GM19395 (cell line): ENCODE results near the gene SCRT2.
"Not testable (repeated sequence)": the region's sequence is repeated elsewhere in the genome, so short reads cannot be mapped to it uniquely, and the experiment has no call there.

Experiments used
- ATAC-seq: cut with Tn5 transposase; IDR thresholded peaks from one replicate; pipeline ENCODE4 v1.9.1; 2021; ENCODE audit warnings: mild to moderate bottlenecking, moderate library complexity; ENCODE audit not compliant: unreplicated experiment

The SCRT2 gene

GRCh38 chr20:701401-702129 lies 26.0 kb upstream of the SCRT2 start:
- no peak for ATAC-seq

GRCh38 chr20:699811-700338 lies 24.3 kb upstream of the SCRT2 start:
- no peak for ATAC-seq

DNA sequence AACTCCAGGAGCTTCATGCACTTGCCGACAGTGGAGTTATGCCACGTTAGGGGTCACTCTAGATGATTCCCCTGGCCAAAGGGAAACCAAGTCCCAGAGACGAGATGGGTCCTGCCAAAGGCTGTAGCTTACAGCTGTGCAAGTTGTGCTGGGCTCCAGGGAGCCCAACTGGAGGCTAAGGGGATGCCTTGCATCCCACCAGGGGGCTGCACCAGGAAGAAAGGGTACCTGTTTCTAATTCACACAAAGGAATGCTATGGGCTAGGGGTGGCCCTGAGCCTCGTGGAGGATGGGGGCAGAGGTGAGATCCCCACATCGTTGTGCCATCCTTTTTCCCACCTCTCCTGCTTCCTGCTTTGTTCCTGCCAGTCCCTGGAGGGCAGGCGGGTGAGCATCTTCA lies 23.7 kb upstream of the SCRT2 start:
- no peak for ATAC-seq

DNA sequence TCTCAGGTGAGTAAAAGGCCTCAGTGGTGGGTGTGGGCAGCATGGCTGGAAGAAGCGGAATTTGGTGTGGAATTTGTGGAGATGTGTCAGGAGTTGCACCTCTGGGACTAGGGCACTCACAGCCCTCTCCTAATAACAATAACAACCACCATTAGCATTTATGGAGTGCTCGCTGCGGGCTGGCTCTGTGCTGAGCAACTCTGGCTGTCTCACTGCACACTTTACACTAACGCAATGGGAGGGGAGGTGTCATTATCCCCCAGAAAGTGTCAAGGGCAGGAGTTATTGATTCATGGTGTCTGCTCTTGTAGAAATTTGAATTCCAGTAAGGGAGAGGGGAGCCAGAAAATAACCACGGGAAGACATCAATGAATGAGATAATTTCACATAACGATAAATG lies 22.7 kb upstream of the SCRT2 start:
- no peak for ATAC-seq

DNA sequence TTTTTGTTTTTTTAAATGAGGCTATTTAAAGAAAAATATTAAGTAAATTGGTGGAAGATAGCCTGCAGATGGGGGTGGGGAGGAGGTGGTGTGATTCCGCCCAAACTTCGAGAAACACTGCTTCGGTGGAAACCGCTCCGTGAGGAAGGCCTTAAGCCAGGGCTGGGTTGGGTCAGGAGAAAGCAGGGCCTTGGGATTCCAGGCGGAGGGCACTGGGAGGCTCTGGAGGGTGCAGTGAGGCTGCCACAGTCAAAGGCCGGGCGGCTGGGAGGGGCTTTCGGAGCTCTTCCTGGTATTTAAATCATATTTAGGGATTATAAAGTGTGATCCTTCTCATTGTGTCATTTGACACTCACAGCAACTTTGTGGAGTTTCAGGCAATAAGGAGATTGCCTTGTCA lies 22.2 kb upstream of the SCRT2 start:
- ATAC-seq: no peak

- ATAC-seq: no peak
Observed at GRCh38 chr20:695165-695866, 19.7 kb upstream of the SCRT2 start.

DNA sequence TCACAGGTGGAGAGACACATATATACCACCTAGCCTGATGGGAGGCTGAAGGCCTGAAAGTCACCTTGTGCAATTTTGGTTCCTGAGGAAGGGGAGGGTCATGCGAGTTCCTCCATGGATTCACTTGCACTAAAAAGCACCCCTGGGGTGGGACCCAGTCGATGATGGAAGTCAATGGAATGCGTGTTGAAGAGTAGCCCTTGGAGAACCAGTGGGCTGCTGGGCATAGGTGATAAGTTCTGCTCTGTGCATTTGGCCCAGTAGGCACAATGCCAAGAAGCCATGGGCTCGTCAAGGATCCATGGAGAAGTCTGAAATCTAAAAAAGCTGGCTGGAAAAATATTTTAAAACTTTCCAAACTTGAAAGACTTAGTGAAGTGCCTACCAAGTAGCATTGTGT lies 18.9 kb upstream of the SCRT2 start:
- ATAC-seq: no peak

- ATAC-seq: not testable (repeated sequence)
Observed at GRCh38 chr20:693786-694185, 18.2 kb upstream of the SCRT2 start.

DNA sequence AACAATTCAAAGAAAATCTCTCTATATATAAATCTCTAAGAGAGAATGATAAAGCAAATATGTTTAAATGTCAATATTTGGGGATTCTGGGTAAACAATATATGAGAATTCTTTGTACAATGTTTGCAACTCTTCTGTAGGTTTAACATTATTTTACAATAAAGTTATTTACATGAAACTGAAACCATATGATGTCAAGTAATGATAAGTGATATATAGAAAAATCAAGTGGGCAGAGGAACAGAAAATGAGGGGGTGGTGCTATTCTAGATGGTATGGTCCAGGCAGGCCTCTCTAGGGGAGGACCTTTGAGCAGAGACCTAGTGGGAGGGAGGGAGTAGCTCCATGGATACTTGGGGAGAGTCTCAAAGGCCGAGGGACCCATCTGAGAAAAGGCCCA lies 16.4 kb upstream of the SCRT2 start:
- ATAC-seq: no peak

GRCh38 chr20:689947-690346 lies 14.3 kb upstream of the SCRT2 start:
- ATAC-seq: no peak

GRCh38 chr20:689348-689747 lies 13.7 kb upstream of the SCRT2 start:
- no peak for ATAC-seq

DNA sequence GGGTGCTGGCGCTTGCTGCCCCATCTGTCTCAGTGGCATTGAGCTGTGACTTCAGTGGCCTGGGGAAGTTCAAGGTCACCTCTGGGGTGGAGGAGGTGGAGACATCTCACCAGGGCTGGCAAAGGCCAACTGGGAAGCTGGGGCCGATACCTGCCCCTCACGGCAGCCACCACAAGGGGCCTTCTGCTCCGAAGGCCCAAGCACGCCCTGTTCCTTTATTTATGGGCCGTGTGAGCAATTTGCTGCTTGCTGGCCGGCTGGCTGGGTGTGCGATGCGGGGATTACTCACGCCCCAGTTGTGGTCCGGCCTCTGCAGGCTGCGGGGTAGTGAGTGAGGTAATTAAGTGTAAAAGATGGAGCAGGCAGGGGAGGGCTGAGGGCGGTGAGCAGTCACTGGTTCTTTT lies 13.2 kb upstream of the SCRT2 start:
- ATAC-seq: no peak

DNA sequence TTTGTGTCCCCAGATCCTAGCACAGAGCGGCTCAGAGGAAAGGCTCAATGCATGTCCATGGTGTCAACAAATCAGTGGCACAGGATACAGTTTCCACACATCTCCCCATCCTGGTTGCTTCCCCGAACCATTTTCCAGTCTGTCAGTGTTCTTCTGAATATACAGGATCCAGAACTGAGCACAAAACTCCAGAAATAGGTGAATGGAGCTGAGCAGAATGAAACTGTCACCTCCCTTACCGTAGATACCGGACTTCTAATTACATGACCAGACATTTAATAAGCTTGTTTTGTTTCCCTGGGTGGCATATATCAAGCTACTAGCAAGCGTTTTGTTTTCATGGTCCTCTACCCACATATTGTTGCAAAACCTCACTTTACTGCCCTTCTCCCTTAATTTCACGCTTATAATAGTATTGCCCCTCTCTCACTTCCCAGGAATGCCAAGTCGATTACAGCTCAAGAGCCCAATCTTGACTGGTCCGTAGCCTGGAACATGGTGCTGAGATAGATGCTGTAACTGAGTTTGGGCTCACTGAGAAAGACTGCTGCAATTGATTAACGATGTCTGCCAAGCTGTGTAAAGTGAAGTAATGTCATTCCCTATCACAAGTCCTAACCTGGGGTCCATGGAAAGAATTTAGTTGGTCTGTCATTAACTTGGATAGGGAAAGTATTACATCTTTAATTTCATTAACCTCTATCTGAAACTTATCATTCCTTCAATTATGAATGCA lies 12.0 kb upstream of the SCRT2 start:
- ATAC-seq: no peak

DNA sequence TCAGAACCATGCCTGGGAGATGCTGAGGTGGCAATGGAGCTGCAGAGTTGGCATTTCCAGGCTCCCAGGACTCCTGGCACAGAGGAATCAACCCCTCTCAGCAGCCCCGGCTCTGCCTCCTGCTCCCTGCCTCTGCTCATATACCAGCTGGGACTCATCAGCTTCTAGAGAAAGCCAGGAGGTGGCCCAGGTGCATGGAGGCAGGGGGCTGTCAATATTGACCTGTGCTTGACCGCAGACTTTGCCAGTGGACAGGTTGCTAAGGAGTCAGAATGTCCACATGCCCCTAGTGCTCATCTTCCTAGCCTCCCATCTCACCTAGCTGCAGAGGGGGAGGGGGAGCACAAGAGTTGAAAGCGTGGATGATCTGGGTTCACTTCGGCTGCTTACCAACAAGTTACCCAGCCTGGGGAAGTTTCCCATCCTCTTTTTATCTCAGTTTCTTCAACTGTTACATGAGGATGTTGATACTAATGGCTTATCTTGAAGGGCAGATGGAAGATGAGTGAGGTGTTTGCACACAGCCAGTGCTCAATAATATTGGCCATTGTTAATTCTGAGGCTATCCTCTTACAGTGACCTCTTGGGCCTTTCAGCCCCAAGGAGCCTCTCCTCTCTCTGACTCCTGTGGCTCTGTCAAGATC lies 9.2 kb upstream of the SCRT2 start:
- no peak for ATAC-seq

- no peak for ATAC-seq
Observed at GRCh38 chr20:682123-682522, 6.5 kb upstream of the SCRT2 start.

DNA sequence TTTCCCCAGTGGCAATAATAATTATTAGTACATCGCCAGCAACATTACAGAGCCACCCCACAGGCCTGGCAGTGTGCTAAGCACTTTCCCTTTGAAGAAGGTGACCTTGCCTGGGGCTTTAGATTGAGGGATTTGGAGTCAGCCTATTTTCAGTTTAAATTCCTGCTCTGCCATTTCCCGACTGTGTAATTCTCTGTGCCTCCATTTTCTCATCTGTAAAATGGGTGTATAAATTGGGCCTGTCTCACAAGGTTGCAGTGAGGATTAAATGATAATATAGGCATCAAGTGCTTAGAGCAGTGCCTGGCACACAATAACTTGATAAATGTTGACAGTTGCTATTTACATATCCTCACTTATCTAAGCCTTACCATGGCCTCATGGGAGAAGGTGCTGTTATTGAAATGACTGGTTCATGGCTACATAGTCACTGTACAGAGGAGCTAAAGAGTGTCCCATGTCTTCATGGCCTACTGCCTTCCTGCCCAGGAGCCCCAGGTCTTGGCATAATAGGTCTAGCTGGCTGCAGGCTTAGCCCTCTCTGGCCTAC lies 5.1 kb upstream of the SCRT2 start:
- ATAC-seq: no peak

DNA sequence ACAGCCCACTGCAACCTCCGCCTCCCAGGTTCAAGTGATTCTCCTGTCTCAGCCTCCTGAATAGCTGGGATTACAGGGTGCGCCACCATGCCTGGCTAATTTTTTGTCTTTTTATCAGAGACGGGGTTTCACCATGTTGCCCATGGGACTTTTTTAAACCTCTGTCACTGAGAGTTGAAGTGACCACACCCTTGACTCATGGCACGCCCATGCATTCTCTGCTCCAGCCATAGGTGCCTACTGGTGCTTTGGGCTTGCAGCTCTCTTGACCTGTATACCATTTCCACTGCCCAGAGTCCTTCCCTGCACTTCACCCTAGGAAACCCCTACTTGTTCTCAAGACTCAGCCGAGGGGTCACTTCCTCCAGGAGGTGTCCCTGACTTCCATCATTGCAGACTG lies 2.4 kb upstream of the SCRT2 start:
- no peak for ATAC-seq

GRCh38 chr20:676967-677366 lies 1.4 kb upstream of the SCRT2 start:
- ATAC-seq: no peak

DNA sequence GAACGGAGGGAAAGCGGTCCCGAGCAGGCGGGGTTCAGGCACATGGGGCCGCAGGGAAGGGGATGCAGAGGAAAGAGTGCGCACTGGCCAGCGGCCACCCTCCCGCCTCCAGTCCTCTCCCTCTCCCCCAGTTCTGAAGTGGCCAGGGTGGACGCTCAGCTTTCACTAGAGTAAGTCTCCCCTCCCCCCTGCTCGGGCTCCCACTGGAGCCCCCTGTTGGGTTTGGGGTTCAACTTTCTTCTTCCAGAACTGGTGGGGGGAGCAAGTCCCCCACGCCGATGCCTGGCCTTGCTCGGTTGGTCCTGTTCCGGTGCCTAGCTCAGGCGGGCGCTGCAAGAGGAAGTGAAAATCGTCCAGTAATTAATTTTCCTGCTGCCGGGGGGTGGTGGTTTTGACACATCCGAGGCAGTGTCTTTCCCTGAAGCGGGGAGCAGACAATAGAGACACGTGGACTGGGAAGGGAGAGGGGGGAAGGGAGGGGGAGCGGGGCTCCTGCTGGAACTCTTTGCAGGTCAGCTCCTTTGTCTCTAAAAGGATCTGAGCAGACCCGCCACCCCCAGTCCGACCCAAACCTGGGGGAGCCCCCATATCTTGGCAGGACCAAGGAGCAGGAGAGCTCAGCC lies 824 bp upstream of the SCRT2 start:
- no peak for ATAC-seq

DNA sequence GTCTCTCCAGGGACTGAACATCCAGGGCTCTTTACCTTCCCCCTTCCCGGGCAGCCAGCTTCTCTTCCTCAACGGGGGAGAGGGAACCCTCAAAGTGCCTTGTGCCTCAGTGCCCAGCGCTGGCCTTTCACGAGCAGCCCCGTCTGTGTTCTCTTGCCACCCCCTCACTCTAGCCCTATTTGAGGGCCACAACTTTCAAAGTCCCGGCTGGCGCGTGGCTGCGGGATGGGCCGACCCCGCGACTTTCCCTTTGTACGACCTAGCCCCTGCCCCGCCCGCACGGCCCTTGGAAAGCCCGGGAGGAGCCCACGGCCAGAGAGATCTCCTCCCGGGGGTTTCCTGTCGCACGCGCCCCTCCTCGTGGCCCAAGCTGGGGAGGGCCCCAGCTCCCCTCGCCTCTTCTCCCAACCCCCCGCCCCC lies 559 bp downstream of the SCRT2 start:
- ATAC-seq: no peak

DNA sequence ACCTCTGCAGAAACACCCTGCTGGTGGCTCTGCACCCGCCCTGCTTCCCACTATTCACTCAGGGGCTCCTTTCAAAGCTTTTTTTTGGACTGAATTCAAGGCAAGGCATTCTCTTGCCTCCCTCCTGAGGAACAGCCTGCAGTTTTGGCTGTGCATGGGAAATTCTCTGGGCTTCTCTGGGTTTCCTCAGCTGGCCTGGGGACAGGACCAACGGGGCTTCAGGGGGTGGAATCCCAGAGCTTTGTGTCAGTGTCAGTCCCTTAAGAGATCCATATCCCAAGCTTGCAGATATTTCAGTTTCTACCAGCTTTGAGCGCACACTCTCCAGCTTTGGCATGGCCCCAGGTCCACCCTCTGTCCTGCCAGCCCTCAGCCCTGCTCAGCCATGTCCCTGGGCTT lies 2.0 kb downstream of the SCRT2 start:
- no peak for ATAC-seq
